GM19455 (cell line): ENCODE measurements around the gene NFE2.

ENCODE experiments used
- ATAC-seq: cut with Tn5 transposase; IDR thresholded peaks from one replicate; pipeline ENCODE4 v1.9.1; 2021; ENCODE audit not compliant: unreplicated experiment

The NFE2 gene

GRCh38 chr12:54306925-54307741 lies 6.3 kb upstream of the NFE2 start:
- no peak for ATAC-seq

GRCh38 chr12:54304187-54304810 lies 3.5 kb upstream of the NFE2 start:
- ATAC-seq: no peak

GRCh38 chr12:54303640-54304039 lies 2.8 kb upstream of the NFE2 start:
- ATAC-seq: no peak

- no peak for ATAC-seq
Measured at GRCh38 chr12:54301428-54302048, 723 bp upstream of the NFE2 start.

GRCh38 chr12:54300225-54300731 lies 537 bp downstream of the NFE2 start:
- no peak for ATAC-seq

GRCh38 chr12:54299515-54300224 lies 1.1 kb downstream of the NFE2 start:
- ATAC-seq: no peak

GRCh38 chr12:54298904-54299303 lies 1.9 kb downstream of the NFE2 start:
- no peak for ATAC-seq

GRCh38 chr12:54296393-54297099 lies 4.3 kb downstream of the NFE2 start:
- ATAC-seq: no peak

GRCh38 chr12:54294953-54295566 lies 5.8 kb downstream of the NFE2 start:
- no peak for ATAC-seq

- ATAC-seq: peak; percentile 73
Measured at GRCh38 chr12:54294152-54294952, 6.5 kb downstream of the NFE2 start.

GRCh38 chr12:54292931-54293241 lies 7.9 kb downstream of the NFE2 start:
- ATAC-seq: no peak

GRCh38 chr12:54292083-54292930 lies 8.5 kb downstream of the NFE2 start:
- no peak for ATAC-seq

GRCh38 chr12:54287261-54288157 lies 13.3 kb downstream of the NFE2 start:
- no peak for ATAC-seq

GRCh38 chr12:54286042-54287030 lies 14.5 kb downstream of the NFE2 start:
- ATAC-seq: no peak

GRCh38 chr12:54285150-54286041 lies 15.4 kb downstream of the NFE2 start:
- ATAC-seq: no peak
